Measurements from ENCODE around the gene NELFB.

DNA sequence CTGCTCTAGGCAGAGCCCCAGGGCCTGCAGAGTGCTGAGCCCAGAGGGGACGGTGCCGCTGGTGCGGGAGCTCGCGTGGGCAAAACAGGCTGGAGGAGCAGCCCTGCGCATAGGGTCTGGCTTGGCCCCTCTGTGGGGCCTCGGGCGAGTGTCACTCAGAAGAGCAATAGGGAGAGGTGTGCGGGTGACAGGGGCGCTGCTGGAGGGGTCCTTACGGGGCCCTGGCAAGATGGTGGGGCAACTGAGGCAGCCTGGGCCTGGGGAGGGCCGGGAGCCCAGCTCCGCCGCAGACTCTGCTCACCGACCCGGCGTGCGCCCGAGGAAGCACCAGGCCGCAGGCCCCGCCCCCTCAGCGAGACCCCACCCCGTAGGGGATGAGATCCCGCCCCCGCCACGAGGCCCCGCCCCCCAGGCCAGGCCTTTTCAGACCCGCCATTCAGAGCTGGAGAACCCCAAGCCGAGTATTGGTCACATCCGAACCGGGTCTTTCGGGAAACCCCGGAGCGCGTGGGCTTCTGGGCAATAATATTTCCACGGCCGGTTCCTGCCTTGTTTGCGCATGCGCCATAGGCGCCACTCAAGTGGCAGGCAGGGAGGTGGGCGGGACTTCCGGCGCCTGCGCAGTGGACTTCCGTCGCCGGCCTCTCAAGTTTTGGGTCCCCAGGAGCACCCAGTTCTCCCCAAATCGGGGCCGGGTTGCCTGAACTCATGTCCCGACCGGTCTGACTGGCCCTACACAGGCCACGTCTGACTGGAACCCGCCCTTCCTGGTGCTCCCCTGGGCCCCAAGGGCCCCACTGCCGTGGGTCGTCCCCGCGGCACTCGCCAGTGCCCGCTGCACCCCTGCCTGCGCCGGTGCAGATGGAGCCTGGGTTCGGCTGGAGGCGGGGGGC, 31.8 kb upstream of the NELFB start:
- TF ChIP-seq, protein P1, sequence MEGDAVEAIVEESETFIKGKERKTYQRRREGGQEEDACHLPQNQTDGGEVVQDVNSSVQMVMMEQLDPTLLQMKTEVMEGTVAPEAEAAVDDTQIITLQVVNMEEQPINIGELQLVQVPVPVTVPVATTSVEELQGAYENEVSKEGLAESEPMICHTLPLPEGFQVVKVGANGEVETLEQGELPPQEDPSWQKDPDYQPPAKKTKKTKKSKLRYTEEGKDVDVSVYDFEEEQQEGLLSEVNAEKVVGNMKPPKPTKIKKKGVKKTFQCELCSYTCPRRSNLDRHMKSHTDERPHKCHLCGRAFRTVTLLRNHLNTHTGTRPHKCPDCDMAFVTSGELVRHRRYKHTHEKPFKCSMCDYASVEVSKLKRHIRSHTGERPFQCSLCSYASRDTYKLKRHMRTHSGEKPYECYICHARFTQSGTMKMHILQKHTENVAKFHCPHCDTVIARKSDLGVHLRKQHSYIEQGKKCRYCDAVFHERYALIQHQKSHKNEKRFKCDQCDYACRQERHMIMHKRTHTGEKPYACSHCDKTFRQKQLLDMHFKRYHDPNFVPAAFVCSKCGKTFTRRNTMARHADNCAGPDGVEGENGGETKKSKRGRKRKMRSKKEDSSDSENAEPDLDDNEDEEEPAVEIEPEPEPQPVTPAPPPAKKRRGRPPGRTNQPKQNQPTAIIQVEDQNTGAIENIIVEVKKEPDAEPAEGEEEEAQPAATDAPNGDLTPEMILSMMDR (conservative IDR thresholded peaks at IDR 0.05; ENCODE audit: low read depth, low read length): no peak
- TF ChIP-seq EZH2 (IDR thresholded peaks at IDR 0.05; ENCODE audit: borderline replicate concordance, low read depth, low read length, poor library complexity, severe bottlenecking): no peak
